OCI-LY1 (cell line): ENCODE data around the gene GLDN.

Source experiments
- H2AFZ ChIP-seq: fragments of 200-600 bp; sonication (generic), shearing (Covaris generic); 2 replicates; pipeline ENCODE4 v1.6.0; 2014; ENCODE audit warnings: antibody characterized with exemption, mild to moderate bottlenecking, low read length
- H3F3A ChIP-seq: fragments of 200-600 bp; sonication (generic), shearing (Covaris generic); 2 replicates; pipeline ENCODE4 v1.6.0; 2014; ENCODE audit warnings: mild to moderate bottlenecking, antibody characterized with exemption, low read length, moderate library complexity; ENCODE audit not compliant: insufficient read depth
- H3K27ac ChIP-seq: fragments of 200-600 bp; sonication (generic); 2 replicates; pipeline ENCODE4 v1.5.1; 2014; ENCODE audit warnings: low read length, mixed run types, mild to moderate bottlenecking, low read depth; ENCODE audit not compliant: poor library complexity, severe bottlenecking
- H3K27me3 ChIP-seq: fragments of 200-600 bp; sonication (generic); 2 replicates; pipeline ENCODE4 v1.6.0; 2014; ENCODE audit warnings: antibody characterized with exemption, mild to moderate bottlenecking, low read length, moderate library complexity; ENCODE audit not compliant: insufficient read depth
- H3K36me3 ChIP-seq: fragments of 200-600 bp; sonication (generic); 2 replicates; pipeline ENCODE4 v1.6.1; 2014; ENCODE audit warnings: mild to moderate bottlenecking, antibody characterized with exemption, low read length, moderate library complexity, mixed read lengths; ENCODE audit not compliant: insufficient read depth
- H3K4me1 ChIP-seq: fragments of 200-600 bp; sonication (generic); 2 replicates; pipeline ENCODE4 v1.5.1; 2014; ENCODE audit warnings: mild to moderate bottlenecking, low read length, moderate library complexity; ENCODE audit not compliant: insufficient read depth, severe bottlenecking
- H3K4me2 ChIP-seq: fragments of 200-600 bp; sonication (generic), shearing (Covaris generic); 2 replicates; pipeline ENCODE4 v1.6.1; 2014; ENCODE audit warnings: low read length
- H3K4me3 ChIP-seq: fragments of 200-600 bp; sonication (generic); 2 replicates; pipeline ENCODE4 v1.5.1; 2014; ENCODE audit warnings: low read length, low read depth, mild to moderate bottlenecking, mixed read lengths; ENCODE audit not compliant: poor library complexity, severe bottlenecking
- H3K79me2 ChIP-seq: fragments of 200-600 bp; shearing (Covaris generic); 2 replicates; pipeline ENCODE4 v1.6.1; 2016; ENCODE audit warnings: mixed run types, low read length, mixed read lengths; ENCODE audit not compliant: insufficient read depth
- H3K9ac ChIP-seq: fragments of 200-600 bp; sonication (generic), shearing (Covaris generic); 2 replicates; pipeline ENCODE4 v1.6.1; 2014; ENCODE audit warnings: mild to moderate bottlenecking, low read length, mixed read lengths
- H3K9me2 ChIP-seq: fragments of 200-600 bp; sonication (generic), shearing (Covaris generic); 2 replicates; pipeline ENCODE4 v1.6.1; 2014; ENCODE audit warnings: low read depth, mild to moderate bottlenecking, low read length, mixed read lengths
- H3K9me3 ChIP-seq: fragments of 200-600 bp; shearing (Covaris generic); 2 replicates; pipeline ENCODE4 v1.6.1; 2014; ENCODE audit warnings: low read length, mixed read lengths
- H4K20me1 ChIP-seq: fragments of 200-600 bp; sonication (generic), shearing (Covaris generic); 2 replicates; pipeline ENCODE4 v1.6.0; 2016; ENCODE audit warnings: mild to moderate bottlenecking, low read length; ENCODE audit not compliant: insufficient read depth
- CTCF ChIP-seq: fragments of 200-600 bp; sonication (generic), shearing (Covaris generic); IDR thresholded peaks from 2 replicates; pipeline ENCODE4 v1.5.1; 2017; ENCODE audit warnings: mild to moderate bottlenecking, antibody characterized with exemption, low read length, moderate library complexity, mixed read lengths
- EZH2 ChIP-seq: fragments of 200-600 bp; sonication (generic), shearing (Covaris generic); IDR thresholded peaks from 2 replicates; pipeline ENCODE4 v1.8.0; 2017; ENCODE audit warnings: borderline replicate concordance, mixed run types, mild to moderate bottlenecking, antibody characterized with exemption, low read length, moderate library complexity, mixed read lengths

The GLDN gene

GRCh38 chr15:51318382-51319150 lies 22.9 kb upstream of the GLDN start:
- no peak for TF ChIP-seq EZH2
- TF ChIP-seq CTCF: no peak
- no peaks in the 10 kb centered on the region for H3K79me2 ChIP-seq
- H3K9me3 ChIP-seq: no peaks in the 10 kb centered on the region

GRCh38 chr15:51319539-51319938 lies 21.9 kb upstream of the GLDN start:
- no peaks in the 10 kb centered on the region for H3K4me1 ChIP-seq
- H3K27me3 ChIP-seq: no peaks in the 10 kb centered on the region
- no peaks in the 10 kb centered on the region for H4K20me1 ChIP-seq
- no peak overlapping the region for H3K9ac ChIP-seq
- H3F3A ChIP-seq: no peaks in the 10 kb centered on the region
- no peak overlapping the region for H2AFZ ChIP-seq
- H3K4me2 ChIP-seq: no peak overlapping the region
- H3K36me3 ChIP-seq: no peaks in the 10 kb centered on the region
- H3K4me3 ChIP-seq: no peak overlapping the region
- no peaks in the 10 kb centered on the region for H3K79me2 ChIP-seq
- H3K9me2 ChIP-seq: no peaks in the 10 kb centered on the region
- H3K27ac ChIP-seq: no peak overlapping the region
- TF ChIP-seq EZH2: no peak
- TF ChIP-seq CTCF: no peak
- H3K9me3 ChIP-seq: no peaks in the 10 kb centered on the region

More at GRCh38 chr15:51318382-51319150, 22.9 kb upstream of the GLDN start:
- Histone ChIP-seq H3K27me3 (no peaks in the 10 kb centered on the region), H3K4me3 (no peak overlapping the region), H3K27ac (no peak overlapping the region), H2AFZ (no peak overlapping the region), H3K9ac (no peak overlapping the region), H3K9me2 (no peaks in the 10 kb centered on the region), H3F3A (no peaks in the 10 kb centered on the region), H4K20me1 (no peaks in the 10 kb centered on the region), H3K4me2 (no peak overlapping the region), H3K4me1 (no peaks in the 10 kb centered on the region), H3K36me3 (no peaks in the 10 kb centered on the region)

- Histone ChIP-seq H3K4me3 (no peak overlapping the region), H2AFZ (no peak overlapping the region), H3K4me1 (no peaks in the 10 kb centered on the region), H3K9me2 (no peaks in the 10 kb centered on the region), H3K79me2 (no peaks in the 10 kb centered on the region), H3K36me3 (no peaks in the 10 kb centered on the region), H3K9ac (no peak overlapping the region), H3K9me3 (no peaks in the 10 kb centered on the region), H3K4me2 (no peak overlapping the region), H3K27ac (no peak overlapping the region), H4K20me1 (no peaks in the 10 kb centered on the region), H3K27me3 (no peaks in the 10 kb centered on the region), H3F3A (no peaks in the 10 kb centered on the region)
- no peak for TF ChIP-seq CTCF
- no peak for TF ChIP-seq EZH2
Measured at GRCh38 chr15:51320843-51321242, 20.6 kb upstream of the GLDN start.
